Measurements from ENCODE around the gene PAK1. TPM values are rescaled to one million over a fixed set of nuclear protein-coding genes. Genes with fewer than 3 reads are reported as not detected.

Gene PAK1
- total and polyA plus RNA-seq, 2 donors (not counting 1 experiment from before 2014, with no cell fraction given) = 11.9 to 23.4 TPM

GRCh38 chr11:77322506-77322905 is 151.4 kb downstream of the PAK1 start:
- CTCF ChIA-PET = no interaction called here
- intact Hi-C loops (cut with micrococcal nuclease) = no loop called here
- Histone ChIP-seq H3K79me2 (ENCODE audit: control insufficient read depth, insufficient read depth, low read length) (no peaks in the 10 kb centered on the region), H3K4me2 (replicated peaks; ENCODE audit: low read depth, low read length, poor library complexity, severe bottlenecking) (no peak overlapping the region), H3K9ac (ENCODE audit: low read length) (no peak overlapping the region), H3K9me3 (ENCODE audit: control extremely low read depth in 1 of 3, control insufficient read depth in 2 of 3, insufficient read depth in 1 of 3, low read length in 2 of 3) (no peaks in the 10 kb centered on the region), H3K27me3 (replicated peaks in 1 of 4; ENCODE audit: control extremely low read depth in 1 of 4, control insufficient read depth in 3 of 4, insufficient read depth in 4 of 4, low read length in 3 of 4) (no peaks in the 10 kb centered on the region), H3K36me3 (replicated peaks in 1 of 2; ENCODE audit: control extremely low read depth in 1 of 2, control insufficient read depth in 1 of 2, extremely low read depth in 1 of 2, insufficient read depth in 2 of 2, low read length in 1 of 2) (peaks cover 2 to 13% of the 10 kb centered on the region in 2 experiments), H4K20me1 (ENCODE audit: control insufficient read depth, insufficient read depth, low read length, poor library complexity, severe bottlenecking) (no peaks in the 10 kb centered on the region), H2AFZ (ENCODE audit: insufficient read depth, low read depth, low read length, poor library complexity, severe bottlenecking) (no peak overlapping the region), H3K4me3 (ENCODE audit: control extremely low read depth in 1 of 5, extremely low read depth in 1 of 5, insufficient read depth in 1 of 5, low read depth in 2 of 5, low read length in 4 of 5) (no peak overlapping the region), H3K27ac (ENCODE audit: low read length in 2 of 2) (no peak overlapping the region), H3K4me1 (ENCODE audit: control insufficient read depth in 2 of 2, insufficient read depth in 2 of 2, low read length in 2 of 2) (no peaks in the 10 kb centered on the region)
- POLR2A ChIA-PET = no interaction called here
- Mint-ChIP-seq H3K4me1 (no peaks in the 10 kb centered on the region), H3K9me3 (ENCODE audit: insufficient read depth) (no peaks in the 10 kb centered on the region), H3K27ac (no peak overlapping the region), H3K27me3 (no peaks in the 10 kb centered on the region), H3K4me3 (no peak overlapping the region)
- TF ChIP-seq CTCF (IDR thresholded peaks at IDR 0.05) (no peak), EZH2 (IDR thresholded peaks at IDR 0.05; ENCODE audit: borderline replicate concordance, insufficient read depth, low read depth, low read length, poor library complexity, severe bottlenecking) (no peak)
- 96% methylated on average over 2 of the region's 2 CpGs for WGBS (ENCODE audit: insufficient coverage)
- no peak for DNase-seq
- no peak for ATAC-seq (ENCODE audit: low read depth)

DNA sequence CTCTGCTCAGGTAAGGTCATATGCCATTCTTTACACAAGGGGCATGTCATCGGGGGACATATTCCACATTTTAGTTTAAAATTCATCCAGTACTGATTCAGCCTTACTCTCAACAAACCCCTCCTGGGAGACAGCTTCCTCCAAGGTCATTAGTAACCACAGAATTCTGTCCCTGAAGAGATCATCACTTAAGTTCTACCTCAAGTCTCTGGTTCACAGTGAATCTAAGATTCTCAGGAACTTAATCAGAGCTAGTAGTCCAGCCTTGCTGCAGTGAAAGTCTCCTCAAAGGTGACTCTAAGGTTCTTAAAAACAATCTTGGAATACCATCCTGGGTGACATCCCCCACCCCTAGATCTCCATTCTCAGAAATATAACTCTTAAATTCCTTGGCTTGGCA is 153.5 kb downstream of the PAK1 start:
- no peaks in the 10 kb centered on the region for H3K79me2 ChIP-seq (ENCODE audit: control insufficient read depth, insufficient read depth, low read length)
- TF ChIP-seq EZH2 (IDR thresholded peaks at IDR 0.05; ENCODE audit: borderline replicate concordance, insufficient read depth, low read depth, low read length, poor library complexity, severe bottlenecking) = no peak
- TF ChIP-seq CTCF (IDR thresholded peaks at IDR 0.05) = no peak
- no peak overlapping the region for H3K9ac ChIP-seq (ENCODE audit: low read length)
- H4K20me1 ChIP-seq (ENCODE audit: control insufficient read depth, insufficient read depth, low read length, poor library complexity, severe bottlenecking) = no peaks in the 10 kb centered on the region
- peaks cover 0 to 11% of the 10 kb centered on the region in 2 experiments for H3K36me3 ChIP-seq (replicated peaks in 1 of 2; ENCODE audit: control extremely low read depth in 1 of 2, control insufficient read depth in 1 of 2, extremely low read depth in 1 of 2, insufficient read depth in 2 of 2, low read length in 1 of 2)
- H3K4me1 Mint-ChIP-seq = no peaks in the 10 kb centered on the region
- ChIA-PET POLR2A (no interaction called here), CTCF (interaction anchor here (0.6 kb wide), 1 partner anchor 13 kb away, joined by 3 read pairs; no protein-coding TSS in a partner anchor)
- H3K4me1 ChIP-seq (ENCODE audit: control insufficient read depth in 2 of 2, insufficient read depth in 2 of 2, low read length in 2 of 2) = no peaks in the 10 kb centered on the region
- H3K27me3 Mint-ChIP-seq = no peaks in the 10 kb centered on the region
- DNase-seq = no peak
- intact Hi-C loops (cut with micrococcal nuclease) = no loop called here
- ATAC-seq (ENCODE audit: low read depth) = no peak
- no CpG with 5 or more reads among the region's 1 CpG for WGBS (ENCODE audit: insufficient coverage)
- H3K9me3 ChIP-seq (ENCODE audit: control extremely low read depth in 1 of 3, control insufficient read depth in 2 of 3, insufficient read depth in 1 of 3, low read length in 2 of 3) = no peaks in the 10 kb centered on the region
- H3K27ac Mint-ChIP-seq = no peak overlapping the region
- no peak overlapping the region for H3K4me3 Mint-ChIP-seq
- no peak overlapping the region for H2AFZ ChIP-seq (ENCODE audit: insufficient read depth, low read depth, low read length, poor library complexity, severe bottlenecking)
- no peak overlapping the region for H3K27ac ChIP-seq (ENCODE audit: low read length in 2 of 2)
- no peaks in the 10 kb centered on the region for H3K9me3 Mint-ChIP-seq (ENCODE audit: insufficient read depth)
- H3K4me3 ChIP-seq (ENCODE audit: control extremely low read depth in 1 of 5, extremely low read depth in 1 of 5, insufficient read depth in 1 of 5, low read depth in 2 of 5, low read length in 4 of 5) = no peak overlapping the region
- H3K27me3 ChIP-seq (replicated peaks in 1 of 4; ENCODE audit: control extremely low read depth in 1 of 4, control insufficient read depth in 3 of 4, insufficient read depth in 4 of 4, low read length in 3 of 4) = no peaks in the 10 kb centered on the region
- no peak overlapping the region for H3K4me2 ChIP-seq (replicated peaks; ENCODE audit: low read depth, low read length, poor library complexity, severe bottlenecking)

Measured in B cell (primary cell).